NAMALWA (cell line): ENCODE measurements around the gene HIF3A.

Experiments
- DNase-seq: peaks from one replicate; pipeline ENCODE4 v3.0.0-alpha.2; 2015; ENCODE audit warnings: low spot score

Gene HIF3A

DNA sequence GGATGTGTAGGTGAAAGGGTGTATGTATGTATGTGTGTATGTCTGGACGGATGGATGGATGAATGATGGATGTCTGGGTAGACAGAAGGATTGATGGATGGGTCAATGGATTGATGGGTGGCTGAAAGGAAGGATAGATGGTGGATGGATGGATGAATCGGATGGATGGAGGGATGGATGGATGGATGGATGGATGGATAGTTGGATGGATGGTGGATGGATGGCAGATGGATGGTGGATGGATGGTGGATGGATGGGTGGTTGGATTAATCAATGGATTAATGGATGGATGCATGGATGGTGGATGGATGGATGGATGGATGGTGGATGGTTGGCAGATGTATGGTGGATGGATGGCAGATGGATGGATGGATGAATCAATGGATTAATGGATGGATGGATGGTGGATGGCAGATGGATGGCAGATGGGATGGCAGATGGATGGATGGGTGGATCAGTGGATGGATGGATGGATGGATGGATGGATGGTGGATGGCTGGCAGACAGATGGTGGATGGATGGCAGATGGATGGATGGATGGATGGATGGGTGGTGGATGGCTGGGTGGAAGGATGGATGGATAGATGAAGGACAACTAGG is 33.6 kb downstream of the HIF3A start:
- no peak for DNase-seq

DNA sequence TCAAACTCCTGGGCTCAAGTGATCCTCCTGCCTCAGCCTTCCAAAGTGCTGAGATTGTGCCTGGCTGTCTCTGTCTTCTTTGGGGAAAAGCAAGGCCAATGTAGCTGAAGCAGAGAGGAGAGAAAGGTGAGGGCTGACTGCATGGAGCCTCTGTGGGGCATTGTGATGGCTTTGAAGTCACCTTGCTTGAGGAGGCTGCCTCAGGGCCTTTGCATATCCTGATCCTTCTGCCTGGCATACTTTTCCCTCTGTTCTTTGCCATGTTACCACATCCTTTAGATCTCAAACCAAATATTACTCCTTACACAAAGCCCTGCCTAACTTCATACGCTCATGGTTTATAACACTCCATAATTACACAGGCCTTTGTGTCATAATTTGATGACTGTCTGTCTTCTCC is 40.6 kb downstream of the HIF3A start:
- no peak for DNase-seq

DNA sequence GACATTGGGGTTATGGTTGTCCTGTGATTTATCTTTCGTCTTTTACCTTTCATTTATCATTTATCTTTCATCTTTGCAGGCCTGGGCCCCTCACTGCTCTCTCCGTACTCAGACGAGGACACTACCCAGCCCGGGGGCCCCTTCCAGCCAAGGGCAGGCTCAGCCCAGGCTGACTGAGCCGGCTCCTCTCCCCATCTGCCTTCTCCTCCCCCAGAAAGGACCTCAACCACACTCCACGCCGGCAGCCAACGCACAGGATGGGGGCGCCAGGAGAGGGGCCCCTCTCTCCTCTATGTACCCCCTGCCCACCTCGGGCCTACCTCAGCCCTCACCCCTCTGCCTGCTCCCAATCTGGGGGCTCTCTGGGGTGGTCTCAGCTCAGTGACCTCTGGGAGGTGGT is 42.6 kb downstream of the HIF3A start:
- no peak for DNase-seq

DNA sequence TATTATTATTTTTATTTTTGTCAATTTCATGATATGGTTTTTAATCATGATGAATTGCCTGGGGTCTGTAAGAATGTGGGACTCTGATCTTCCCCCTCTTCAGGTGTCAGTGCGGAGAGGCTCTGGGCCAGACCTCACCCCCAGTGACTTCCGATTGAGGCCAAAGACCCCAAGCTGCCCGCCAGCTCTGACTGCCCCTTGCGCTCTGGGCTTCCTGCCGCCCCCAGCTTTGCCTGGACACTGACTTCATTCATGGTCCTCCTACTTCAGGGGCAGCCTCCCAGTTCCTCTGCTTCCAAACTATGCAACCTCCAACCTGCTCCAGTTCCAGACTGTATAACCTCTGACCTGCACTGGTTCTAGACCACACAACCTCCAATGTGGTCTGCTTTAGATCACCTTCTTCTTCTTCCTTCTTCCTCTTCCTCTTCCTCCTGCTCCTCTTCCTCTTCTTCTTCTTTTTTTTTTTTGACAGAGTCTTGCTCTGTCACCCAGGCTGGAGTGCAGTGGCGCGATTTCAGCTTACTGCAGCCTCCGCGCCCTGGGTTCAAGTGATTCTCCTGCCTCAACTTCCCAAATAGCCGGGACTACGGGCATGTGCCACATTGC is 43.3 kb downstream of the HIF3A start:
- DNase-seq: no peak

- no peak for DNase-seq
Observed at GRCh38 chr19:46341937-46342336, 45.1 kb downstream of the HIF3A start.

- no peak for DNase-seq
Observed at GRCh38 chr19:46344363-46344762, 47.5 kb downstream of the HIF3A start.

GRCh38 chr19:46345157-46345556 is 48.3 kb downstream of the HIF3A start:
- DNase-seq: no peak

DNA sequence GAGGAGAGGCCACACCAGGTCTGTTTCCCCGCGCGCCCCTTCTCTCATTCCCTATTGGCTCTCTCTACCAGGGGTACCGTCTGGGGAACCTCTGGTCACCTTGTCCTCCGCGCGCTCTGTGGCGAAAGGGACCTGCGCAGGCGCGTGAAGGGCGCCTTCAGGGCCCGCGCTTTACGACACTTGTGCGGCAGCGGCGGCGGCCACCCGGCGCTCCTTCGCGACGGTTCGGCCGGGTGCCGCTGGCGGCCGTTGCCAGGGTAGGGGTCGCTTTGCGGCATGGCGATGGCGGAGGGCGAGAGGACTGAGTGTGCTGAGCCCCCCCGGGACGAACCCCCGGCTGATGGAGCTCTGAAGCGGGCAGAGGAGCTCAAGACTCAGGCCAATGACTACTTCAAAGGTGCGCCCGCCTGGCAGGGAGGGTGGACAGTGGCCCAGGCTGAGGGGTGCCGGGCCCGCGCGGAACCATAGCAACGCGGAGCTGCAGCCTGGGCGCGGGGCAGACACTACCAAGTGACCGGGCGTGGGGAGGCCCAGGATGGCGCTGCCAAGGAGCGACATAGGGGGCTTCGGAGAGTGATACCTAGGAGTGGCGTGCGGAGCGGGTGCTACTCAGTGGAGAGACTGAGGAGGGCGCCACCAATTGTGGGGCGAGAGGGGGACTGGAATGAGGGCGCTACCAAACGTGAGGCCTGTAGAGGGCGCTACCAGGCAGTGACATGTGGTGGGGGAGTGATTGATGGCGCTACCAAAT is 50.2 kb downstream of the HIF3A start, which contains the start of gene PPP5C:
Gene PPP5C (plus strand): TSS at position 267 of the 751 bp plus-strand sequence. CDS start 10 bp downstream, at position 277.
- peak; percentile 94 for DNase-seq

DNA sequence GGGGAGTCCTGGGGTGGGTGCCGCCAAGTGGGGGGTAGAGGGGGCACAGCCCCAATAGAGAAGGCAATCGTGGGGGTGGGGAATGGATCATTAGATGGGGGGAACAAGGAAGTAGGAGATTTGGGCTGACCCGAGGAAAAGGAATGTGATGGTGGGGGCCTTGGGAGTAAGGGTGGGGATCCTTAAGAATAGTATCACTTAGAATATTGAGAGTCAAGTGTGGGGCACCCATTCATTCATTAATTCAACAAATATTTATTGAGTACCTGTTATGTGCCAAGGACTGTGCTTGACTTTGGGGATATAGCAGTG is 50.7 kb downstream of the HIF3A start:
- no peak for DNase-seq

DNA sequence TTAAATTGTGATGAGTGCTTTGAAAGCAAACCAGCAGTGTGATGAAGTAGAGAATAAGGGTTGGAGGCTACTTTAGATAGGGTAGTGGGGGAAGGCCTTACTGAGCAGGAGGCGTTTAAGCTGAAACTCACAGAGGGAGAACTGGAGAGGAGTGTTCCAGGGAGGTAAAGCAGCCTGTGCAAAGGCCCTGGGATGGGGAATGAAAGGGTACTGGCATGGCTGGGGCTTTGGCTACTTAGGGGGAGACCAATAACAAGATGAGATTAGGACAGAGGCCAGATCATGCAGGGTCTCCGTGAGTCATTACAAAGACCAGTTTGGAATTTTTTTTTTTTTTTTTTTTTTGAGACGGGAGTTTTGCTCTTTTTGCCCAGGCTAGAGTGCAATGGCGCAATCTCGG is 51.1 kb downstream of the HIF3A start:
- no peak for DNase-seq

- peak; percentile 51 for DNase-seq
Observed at GRCh38 chr19:46349311-46349993, 52.6 kb downstream of the HIF3A start.

DNA sequence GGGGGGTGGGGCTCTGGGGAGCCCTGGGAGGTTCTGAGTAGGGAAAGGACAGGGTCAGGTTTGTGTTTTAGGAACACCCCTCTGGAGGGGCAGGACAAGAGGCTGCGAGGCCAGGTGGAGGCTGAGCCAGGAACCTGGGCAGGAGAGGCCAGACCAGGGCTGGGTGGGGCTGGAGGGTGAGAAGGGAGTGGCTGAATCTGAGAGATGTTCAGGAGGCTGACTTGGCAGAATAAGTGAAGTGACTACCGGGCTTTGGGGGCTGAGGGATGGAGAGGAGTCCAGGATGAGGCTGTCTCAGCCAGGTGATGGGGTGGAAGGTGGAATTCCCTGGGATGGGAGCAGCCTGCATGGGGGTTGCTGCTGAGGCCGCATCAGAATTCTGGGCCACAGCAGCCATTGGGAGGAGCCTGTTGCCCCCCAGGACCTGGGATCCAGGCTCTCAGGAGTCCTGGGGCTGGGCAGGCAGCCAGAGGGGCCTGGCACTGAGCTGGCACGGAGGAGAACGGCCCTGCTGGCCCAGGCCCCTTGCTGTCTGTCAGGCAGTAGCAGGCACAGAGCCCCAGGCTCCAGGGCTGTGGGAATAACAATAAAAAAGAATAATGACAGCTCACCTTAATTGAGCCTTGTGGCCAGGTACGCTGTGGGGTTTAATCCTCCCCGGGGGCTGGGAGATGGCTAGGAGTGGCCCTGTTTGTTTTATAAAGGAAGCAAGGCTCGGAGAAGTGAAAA is 53.4 kb downstream of the HIF3A start:
- peak; percentile 29 for DNase-seq

- peak; percentile 60 for DNase-seq
Observed at GRCh38 chr19:46350758-46351159, 53.9 kb downstream of the HIF3A start.

DNA sequence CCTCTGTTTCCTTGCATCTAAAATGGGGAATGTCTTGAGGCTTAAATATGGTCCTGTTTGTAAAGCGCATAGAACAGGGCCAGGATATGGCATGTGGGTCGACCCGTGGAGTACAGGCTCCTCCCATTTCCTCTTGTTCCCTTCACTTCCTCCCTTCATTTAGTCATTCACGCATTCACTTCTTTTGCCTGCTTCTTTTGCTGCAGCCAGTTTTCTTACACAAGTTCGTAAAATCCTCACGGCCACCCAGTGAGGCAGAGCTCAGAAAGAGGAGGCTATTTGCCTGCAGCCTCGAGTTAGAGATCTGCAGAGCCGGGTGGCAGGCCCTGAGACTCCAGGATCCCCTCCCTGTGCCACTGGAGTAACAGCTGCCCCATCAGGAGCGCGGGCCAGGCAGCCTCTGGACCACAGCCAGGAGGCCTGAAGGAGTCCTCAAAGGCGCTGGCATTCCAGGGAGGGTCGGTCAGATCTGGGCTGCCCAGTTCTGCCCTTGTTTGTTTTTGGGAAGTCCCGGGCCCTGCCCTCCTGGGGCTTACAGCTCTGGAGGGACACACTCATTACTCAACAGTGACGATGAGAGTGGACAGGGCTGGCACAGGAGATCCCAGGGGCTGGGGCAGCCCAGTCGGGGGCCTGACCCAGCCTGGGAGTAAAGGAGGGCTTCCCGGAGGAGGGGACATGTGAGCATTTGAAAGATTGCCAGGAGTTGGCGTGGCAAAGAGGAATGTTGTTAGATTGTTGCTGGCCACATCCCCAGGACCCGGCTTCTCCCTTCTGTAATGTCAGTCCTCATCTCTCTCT is 54.6 kb downstream of the HIF3A start:
- peak; percentile 47 for DNase-seq

- DNase-seq: no peak
Observed at GRCh38 chr19:46353730-46354528, 57.1 kb downstream of the HIF3A start.

- no peak for DNase-seq
Observed at GRCh38 chr19:46355234-46356148, 58.6 kb downstream of the HIF3A start.

DNA sequence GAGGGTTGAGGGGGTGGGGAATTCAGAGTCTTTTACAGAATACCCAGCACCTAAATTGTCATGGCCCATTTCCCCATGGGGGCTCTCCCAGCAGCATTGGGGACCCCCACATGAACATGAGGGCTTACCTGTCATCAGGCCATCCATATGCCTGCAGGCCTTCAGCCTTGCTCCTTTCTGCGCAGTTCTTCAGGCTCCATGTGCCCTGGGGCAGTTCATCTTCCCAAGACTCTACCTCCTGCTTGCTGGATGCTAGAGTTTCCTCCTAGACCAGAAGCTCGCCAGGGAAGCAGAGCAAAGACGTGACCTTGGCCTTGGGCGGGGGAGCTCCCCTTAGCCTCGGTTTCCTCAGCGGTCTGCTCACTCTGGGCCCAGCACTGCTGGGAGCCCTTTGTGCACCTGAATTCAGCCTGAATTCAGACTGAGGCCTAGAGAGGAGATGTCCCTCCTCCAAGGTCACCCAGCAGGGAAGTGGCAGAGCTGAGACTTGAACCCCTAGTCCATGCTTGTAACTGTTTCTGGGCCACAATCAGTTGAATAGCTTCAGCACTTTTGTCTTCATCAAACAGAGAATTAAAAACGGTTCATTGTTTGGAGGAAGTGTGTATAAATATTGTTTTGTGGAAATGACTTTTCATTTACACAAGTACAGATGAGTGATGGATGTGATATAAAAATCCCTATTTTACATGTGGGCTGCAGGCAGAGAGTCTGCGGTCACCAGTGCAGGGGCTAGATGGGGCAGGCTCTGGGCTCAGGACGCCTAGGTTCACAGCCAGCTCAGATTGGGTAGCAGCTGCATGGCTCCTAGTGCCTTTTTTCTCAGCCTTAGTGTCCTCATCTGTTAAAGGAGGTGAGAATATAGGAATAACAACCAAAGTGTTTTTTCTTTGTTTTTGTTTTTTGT is 59.6 kb downstream of the HIF3A start:
- no peak for DNase-seq

GRCh38 chr19:46357846-46358583 is 61.2 kb downstream of the HIF3A start:
- no peak for DNase-seq
